Endometrial microvascular endothelial cells (primary cell): Measurements from ENCODE around the gene STK36. TPM values are rescaled to one million over a fixed set of nuclear protein-coding genes. Genes with fewer than 3 reads are reported as not detected.
"Not testable (repeated sequence)": the region's sequence is repeated elsewhere in the genome, so short reads cannot be mapped to it uniquely, and the experiment has no call there.

Experiments used
- in situ Hi-C: cut with HindIII; loops from 2 replicates; pipeline ENCODE4 v1.10.0; 2017; ENCODE audit warnings: low sequenced_read_pairs, low pct_unique_long_range_greater_than_20kb; ENCODE audit errors: inconsistent ontology term
- total RNA-seq: library from RNA; depleted of rRNA; stranded (reverse); fragments of >200 nt; gene quantifications from one replicate; pipeline ENCODE4 v1.2.3, GENCODE V29; 2015; ENCODE audit errors: inconsistent ontology term

The STK36 gene
- total RNA-seq, 1 donor from 2014 or later, result 34.1 TPM

DNA sequence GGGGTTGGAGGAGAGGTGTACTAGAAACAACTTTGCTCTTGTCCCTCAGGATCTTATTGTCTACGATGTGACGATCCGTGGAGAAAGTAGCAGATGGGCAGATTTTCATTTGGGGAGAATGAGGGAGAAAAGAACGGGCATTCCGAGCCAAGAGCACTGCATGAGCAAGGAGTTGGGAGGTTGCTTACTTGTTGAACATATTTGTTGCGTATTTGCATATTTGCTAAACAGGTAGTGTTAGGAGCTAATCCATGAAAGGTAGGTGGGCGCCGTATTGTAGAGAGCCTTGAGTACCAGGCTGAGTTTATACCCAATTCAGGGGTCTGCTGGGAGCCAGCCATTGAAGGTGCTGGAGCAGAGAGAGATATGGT is 11.9 kb upstream of the STK36 start:
- in situ Hi-C loops, result no loop called here

DNA sequence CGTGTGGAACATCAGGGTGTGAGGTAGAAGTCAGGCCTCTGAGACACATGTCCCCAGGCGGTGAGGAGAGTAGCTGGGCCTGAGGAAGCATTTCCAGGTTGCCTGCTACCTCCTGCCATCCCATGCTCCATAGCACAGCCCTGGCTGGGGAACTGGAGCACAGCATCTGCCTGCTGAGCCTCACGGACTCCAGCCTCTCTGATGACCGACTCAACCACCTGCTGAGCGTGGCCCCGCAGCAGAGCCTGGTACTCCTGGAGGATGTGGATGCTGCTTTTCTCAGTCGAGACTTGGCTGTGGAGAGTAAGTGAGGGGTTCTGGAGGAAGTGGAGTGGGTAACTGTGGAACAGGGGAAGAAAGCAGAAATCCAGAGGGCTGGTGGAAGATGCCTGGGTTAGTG is 9.5 kb upstream of the STK36 start:
- in situ Hi-C loops, result no loop called here

DNA sequence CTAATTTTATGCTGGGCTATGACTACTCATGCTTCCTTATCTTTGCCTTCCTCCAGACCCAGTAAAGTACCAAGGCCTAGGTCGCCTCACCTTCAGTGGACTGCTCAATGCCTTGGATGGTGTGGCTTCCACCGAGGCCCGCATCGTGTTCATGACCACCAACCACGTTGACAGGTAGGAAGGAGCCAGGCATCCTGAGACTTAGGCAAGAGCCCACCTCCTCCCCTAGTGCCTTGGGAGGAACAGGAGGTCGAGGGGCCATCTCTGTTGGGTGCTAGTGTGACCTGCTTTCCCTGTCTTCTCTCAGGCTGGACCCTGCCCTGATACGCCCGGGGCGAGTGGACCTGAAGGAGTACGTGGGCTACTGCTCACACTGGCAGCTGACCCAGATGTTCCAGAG is 9.1 kb upstream of the STK36 start:
- in situ Hi-C loops, result no loop called here

DNA sequence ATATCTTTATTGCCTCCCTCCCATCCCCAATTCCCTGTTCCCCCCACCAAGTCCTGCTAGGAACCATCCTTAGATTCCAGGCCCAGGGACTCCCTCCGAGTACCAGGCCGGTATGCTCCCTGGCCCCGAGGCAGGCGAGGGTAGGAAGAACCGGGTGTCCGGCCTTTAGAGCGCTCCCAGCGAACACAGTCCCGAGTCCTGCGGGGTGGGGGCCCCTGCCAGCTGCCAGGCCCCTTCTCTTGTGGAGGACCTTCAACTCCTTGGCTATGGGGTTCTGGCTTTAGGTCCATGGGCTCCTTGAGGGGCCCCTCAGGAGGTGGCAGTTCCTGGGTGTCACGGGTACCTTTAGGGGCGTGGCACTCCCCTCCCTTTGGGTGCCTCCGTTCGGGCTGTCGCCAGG is 8.0 kb upstream of the STK36 start:
- in situ Hi-C loops, result no loop called here

- in situ Hi-C loops, result no loop called here
Observed at GRCh38 chr2:218664653-218665052, 7.2 kb upstream of the STK36 start.

- in situ Hi-C loops, result no loop called here
Observed at GRCh38 chr2:218671097-218671653, 711 bp upstream of the STK36 start.

DNA sequence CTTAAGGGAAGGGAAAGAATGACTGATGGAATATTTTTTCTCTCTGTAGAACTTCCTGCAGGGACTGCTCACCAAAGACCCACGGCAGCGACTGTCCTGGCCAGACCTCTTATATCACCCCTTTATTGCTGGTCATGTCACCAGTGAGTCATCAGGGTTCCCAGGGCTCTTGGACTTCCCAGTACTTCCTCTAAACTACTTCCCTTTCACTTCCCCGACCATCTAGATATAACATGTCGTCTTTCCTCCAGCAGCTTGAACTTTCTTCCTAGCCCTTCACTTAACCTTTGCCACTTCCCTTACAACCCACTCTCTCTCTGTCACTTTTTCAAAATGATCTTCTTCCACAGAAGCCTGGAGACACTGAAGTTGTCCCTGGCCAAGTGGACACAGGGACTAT is 7.2 kb downstream of the STK36 start:
- in situ Hi-C loops, result no loop called here

- in situ Hi-C loops, result no loop called here
Observed at GRCh38 chr2:218680061-218680460, 8.2 kb downstream of the STK36 start.

GRCh38 chr2:218687400-218688060 is 15.6 kb downstream of the STK36 start:
- in situ Hi-C loops, result not testable (repeated sequence)

DNA sequence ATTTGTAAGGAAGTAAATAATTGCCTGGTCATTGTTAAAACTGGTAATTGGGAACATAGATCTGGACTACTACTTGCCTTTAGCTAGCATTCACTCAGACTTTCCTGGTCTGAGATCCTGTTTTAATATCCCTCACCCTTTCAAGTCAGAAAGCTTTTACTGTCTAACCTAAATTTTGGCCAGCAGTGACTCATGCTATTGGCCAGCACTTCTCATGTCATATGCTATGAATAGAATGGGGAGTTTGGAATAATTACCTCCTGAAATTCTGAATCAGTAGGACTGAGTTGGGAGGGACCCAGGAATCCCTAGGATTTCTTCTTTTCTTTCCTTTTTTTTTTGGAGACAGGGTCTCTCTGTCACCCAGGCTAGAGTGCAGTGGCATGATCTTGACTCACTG is 19.3 kb downstream of the STK36 start:
- in situ Hi-C loops, result no loop called here

DNA sequence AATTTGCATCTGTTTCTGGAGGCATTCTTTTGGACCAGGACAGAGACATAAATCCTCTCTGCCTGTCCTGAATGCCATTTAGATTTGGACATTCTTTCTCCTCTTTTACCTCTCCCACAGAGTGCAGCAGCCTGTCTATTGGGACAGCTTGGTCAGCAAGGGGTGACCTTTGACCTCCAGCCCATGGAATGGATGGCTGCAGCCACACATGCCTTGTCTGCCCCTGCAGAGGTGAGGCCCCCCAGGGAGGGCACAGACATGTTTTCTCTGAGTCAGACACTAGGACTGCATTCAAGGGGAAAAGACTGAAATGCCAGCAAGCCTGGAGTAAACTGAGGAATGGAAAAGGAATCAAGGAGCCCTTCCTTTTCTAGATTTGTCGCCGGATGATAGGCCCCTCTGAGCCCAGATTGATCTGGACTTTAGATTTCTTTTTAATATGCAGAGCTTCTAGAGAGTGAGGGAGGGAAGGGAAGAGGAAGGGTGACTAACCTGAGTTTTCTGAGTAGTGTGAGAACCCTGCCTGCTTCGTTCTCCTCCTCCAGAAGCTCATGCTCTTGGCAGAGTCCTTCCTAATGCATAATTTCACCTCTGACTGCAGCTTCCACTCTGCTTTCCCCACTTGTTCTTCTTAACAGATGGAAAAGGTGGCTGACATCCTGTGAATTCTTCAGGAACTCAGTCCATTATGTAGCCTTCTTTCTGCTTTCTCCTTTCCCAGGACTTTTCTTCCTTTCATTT is 22.7 kb downstream of the STK36 start:
- in situ Hi-C loops, result no loop called here

GRCh38 chr2:218698885-218699284 is 27.0 kb downstream of the STK36 start:
- in situ Hi-C loops, result no loop called here

GRCh38 chr2:218701806-218702205 is 29.9 kb downstream of the STK36 start:
- in situ Hi-C loops, result no loop called here

GRCh38 chr2:218703341-218703740 is 31.5 kb downstream of the STK36 start:
- in situ Hi-C loops, result no loop called here

DNA sequence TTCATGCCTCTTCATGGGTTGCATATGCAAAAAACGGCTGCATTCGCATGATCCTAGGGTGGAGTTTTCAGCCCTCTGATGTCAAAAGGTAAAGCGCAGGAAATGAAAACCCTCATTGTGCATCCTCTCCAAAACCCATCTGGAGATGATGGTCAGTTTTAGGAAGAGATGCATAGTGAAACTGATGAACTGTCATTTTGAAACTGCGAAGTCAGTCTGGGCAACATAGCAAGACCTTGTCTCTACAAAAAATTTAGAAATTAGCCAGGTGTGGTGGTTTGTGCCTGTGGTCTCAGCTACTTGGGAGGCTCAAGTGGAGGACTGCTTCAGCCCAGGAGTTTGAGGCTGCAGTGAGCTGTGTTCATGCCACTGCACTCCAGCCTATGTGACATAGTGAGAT is 36.2 kb downstream of the STK36 start:
- in situ Hi-C loops, result no loop called here

DNA sequence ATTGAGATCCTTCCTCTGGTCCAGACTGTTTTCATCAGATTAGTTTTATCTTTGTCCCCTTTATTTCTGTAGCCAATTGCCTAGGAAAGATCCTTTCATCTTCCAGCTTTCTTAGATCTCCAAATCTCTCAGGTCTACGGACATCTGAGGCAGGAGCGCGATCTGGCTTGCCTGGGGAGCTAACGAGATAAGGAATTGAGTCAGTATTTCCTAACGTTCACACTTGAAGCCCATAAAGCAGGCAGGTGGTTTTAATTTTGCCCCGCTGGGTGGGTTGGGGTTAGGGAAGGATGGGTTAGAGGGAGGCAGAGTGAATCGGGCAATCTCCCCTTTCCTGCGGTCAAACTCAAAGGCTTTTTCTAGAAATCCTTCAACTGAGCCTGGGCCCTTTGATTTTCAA is 38.0 kb downstream of the STK36 start:
- in situ Hi-C loops, result no loop called here

DNA sequence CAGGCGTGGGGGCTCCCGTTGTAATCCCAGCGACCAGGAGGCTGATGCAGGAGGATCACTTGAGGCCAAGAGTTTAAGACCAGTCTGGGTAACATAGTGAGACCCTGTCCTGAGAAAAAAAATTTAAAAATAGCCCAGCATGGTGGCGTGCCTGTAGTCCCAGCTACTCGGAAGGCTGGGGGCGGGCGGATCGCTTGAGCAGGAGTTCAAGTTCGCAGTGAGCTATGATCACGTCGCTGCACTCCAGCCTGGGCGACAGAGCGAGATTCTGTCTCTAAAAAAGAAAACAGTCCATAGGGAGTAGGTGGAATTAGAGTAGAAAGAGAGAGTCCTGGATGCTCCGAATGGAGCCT is 38.4 kb downstream of the STK36 start:
- in situ Hi-C loops, result no loop called here

DNA sequence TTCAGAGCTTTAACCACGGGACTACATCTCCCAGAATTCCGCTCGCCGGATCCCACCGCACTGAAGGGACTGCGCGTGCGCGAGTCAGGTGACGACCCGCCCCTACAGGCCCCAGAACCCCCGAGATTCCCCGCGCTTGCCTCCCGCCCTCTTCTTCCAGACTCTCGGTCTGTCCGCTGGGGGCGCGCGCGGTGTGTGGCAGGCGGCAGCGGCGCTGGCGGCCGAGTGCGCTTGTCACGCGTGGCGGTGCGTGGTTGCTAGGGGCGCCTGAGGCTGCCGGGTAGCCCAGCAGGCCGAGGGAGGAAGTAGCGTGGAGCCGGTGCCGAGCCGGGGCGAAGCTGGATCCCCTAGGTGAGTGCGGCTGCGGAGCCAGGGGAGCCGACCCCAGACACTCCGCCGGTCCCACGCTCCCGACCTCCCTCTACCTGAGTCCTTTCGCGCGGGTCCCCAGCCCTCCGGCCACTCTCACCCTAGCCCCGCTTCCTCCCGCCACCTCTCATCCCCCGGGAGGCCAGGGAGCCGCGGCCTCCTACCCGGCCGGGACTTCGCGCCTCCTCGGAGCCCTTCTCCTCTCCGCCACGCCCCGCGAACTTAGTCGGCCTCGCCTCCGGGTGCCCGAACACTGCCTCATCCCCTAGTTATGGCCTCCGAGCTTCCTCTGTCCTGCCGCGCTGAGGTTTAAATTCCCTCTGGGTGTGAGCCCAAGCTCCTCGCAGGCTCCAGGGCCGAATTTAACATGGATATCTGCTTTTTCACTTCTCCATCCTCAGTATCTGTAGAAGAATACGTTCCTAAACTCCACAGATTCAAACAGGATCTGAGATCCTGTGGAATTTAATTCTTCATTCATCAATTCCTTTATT is 39.0 kb downstream of the STK36 start, which contains the start of gene TTLL4:
TSS of gene TTLL4 (plus strand) at position 149 of the 863 bp plus-strand sequence. CDS start 26,842 bp downstream, outside the sequence.
- in situ Hi-C loops, result no loop called here

- in situ Hi-C loops, result no loop called here
Observed at GRCh38 chr2:218711550-218711929, 39.7 kb downstream of the STK36 start.

DNA sequence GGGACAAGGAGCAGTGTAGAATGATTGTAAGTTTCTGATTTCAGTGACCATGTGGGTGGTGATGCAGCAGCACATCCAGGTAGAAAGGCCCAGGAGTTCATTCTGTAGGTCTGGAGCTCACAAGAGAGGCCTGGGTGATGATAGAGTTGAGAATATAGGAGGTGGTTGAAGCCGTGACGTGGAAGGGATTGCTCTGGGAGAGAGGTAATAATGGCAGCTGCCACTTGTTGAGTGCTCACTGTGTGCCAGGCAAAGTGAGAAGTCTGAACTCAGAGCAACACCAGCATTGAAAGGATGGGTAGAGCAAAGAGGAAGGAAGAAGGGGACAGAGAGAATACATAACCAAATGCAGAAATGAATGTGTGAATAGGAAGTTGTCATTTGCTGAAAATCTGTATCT is 42.0 kb downstream of the STK36 start:
- in situ Hi-C loops, result no loop called here
